IPS-18c (cell line): ENCODE results near the gene GPR146.

ENCODE experiments used
- H3K4me3 ChIP-seq: 2 replicates; pipeline ENCODE4 v1.7.0; 2013; ENCODE audit warnings: low read depth, mild to moderate bottlenecking, low read length, moderate library complexity; ENCODE audit not compliant: insufficient read depth
- H3K9me3 ChIP-seq: one replicate; pipeline ENCODE4 v1.6.1; 2013; ENCODE audit warnings: mild to moderate bottlenecking, low read length, moderate library complexity; ENCODE audit not compliant: control insufficient read depth, insufficient read depth

Gene GPR146

GRCh38 chr7:1021366-1021765, 23.0 kb upstream of the GPR146 start:
- Histone ChIP-seq H3K9me3 (peaks cover 2% of the 10 kb centered on the region), H3K4me3 (no peak overlapping the region)

- H3K4me3 ChIP-seq: no peak overlapping the region
- H3K9me3 ChIP-seq: no peaks in the 10 kb centered on the region
These were observed 22.4 kb upstream of the GPR146 start for GRCh38 chr7:1021931-1022330.

- H3K4me3 ChIP-seq: no peak overlapping the region
- H3K9me3 ChIP-seq: no peaks in the 10 kb centered on the region
These were observed 22.0 kb upstream of the GPR146 start for GRCh38 chr7:1022356-1022755.

- Histone ChIP-seq H3K4me3 (no peak overlapping the region), H3K9me3 (no peaks in the 10 kb centered on the region)
These were observed 21.4 kb upstream of the GPR146 start for GRCh38 chr7:1022801-1023465.

- Histone ChIP-seq H3K9me3 (no peaks in the 10 kb centered on the region), H3K4me3 (no peak overlapping the region)
These were observed 20.0 kb upstream of the GPR146 start for GRCh38 chr7:1024331-1024841.

GRCh38 chr7:1024876-1025742, 19.2 kb upstream of the GPR146 start:
- H3K4me3 ChIP-seq: no peak overlapping the region
- no peaks in the 10 kb centered on the region for H3K9me3 ChIP-seq

- no peaks in the 10 kb centered on the region for H3K9me3 ChIP-seq
- no peak overlapping the region for H3K4me3 ChIP-seq
These were observed 18.4 kb upstream of the GPR146 start for GRCh38 chr7:1025743-1026581.

GRCh38 chr7:1026721-1027161, 17.6 kb upstream of the GPR146 start:
- Histone ChIP-seq H3K9me3 (no peaks in the 10 kb centered on the region), H3K4me3 (no peak overlapping the region)

GRCh38 chr7:1027242-1028043, 16.9 kb upstream of the GPR146 start:
- Histone ChIP-seq H3K4me3 (peak overlapping the region; percentile 65), H3K9me3 (no peaks in the 10 kb centered on the region)

GRCh38 chr7:1028044-1028770, 16.1 kb upstream of the GPR146 start:
- H3K4me3 ChIP-seq: peak overlapping the region; percentile 65

GRCh38 chr7:1028775-1029636, 15.3 kb upstream of the GPR146 start:
- H3K9me3 ChIP-seq: no peaks in the 10 kb centered on the region
- peak overlapping the region; percentile 65 for H3K4me3 ChIP-seq

More at GRCh38 chr7:1028044-1028770, 16.1 kb upstream of the GPR146 start:
- H3K9me3 ChIP-seq: no peaks in the 10 kb centered on the region

- Histone ChIP-seq H3K9me3 (no peaks in the 10 kb centered on the region), H3K4me3 (no peak overlapping the region)
These were observed 14.5 kb upstream of the GPR146 start for GRCh38 chr7:1029637-1030443.

- no peak overlapping the region for H3K4me3 ChIP-seq
These were observed 13.8 kb upstream of the GPR146 start for GRCh38 chr7:1030444-1031070.

GRCh38 chr7:1031716-1032455, 12.5 kb upstream of the GPR146 start:
- Histone ChIP-seq H3K4me3 (no peak overlapping the region), H3K9me3 (peaks cover 5% of the 10 kb centered on the region)

More at GRCh38 chr7:1030444-1031070, 13.8 kb upstream of the GPR146 start:
- peaks cover under 1% of the 10 kb centered on the region for H3K9me3 ChIP-seq
